GM15510 (cell line): Measurements from ENCODE around the gene IPO8.

Source experiments
- POLR2A ChIP-seq: IDR thresholded peaks from 3 replicates; pipeline ENCODE4 v1.6.1; 2011; ENCODE audit warnings: borderline replicate concordance; ENCODE audit not compliant: insufficient read length; ENCODE audit errors: extremely low read depth

IPO8 gene

DNA sequence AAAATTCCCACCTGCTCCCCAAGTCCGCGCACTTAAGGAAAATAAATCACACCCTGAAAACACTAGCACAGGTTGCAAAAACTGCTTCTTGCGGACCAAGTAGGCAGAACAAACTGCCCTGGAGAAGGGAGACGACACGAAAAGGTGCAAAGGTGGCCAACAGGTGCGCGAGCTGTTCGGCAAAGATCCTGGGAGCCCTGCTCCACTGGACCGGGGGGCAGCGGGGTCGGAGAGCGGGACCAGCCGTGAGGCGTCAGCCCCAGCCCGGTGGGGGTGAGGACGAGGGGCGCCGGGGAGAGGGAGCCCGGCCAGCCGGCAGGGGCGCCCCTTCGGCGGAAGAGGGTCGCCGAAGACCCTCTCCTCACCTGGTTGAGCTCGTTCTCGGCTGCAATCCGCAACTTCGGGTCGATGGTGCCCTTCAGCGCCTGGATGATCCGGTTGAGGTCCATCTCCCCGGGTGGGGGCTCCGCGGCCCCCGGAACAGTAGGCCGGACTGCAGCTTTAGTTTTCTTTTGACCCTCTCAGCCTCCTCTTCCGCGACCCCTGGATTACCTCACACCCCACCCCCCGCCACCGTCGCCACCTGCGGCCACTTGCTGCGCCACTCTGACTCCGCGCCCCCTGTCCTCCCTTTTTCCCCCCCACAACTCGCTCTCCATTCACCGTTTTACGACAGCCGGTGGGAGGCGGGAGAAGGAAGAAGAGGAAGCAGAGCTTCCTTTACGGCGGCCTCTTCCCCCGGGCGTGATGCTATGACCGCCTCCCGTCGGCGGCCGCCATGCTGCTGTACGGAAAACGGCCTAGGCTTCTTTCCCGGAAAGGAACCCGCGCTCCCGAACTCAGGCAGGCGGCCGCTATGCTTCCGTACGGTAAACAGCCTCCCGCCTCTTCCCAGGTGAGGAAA is at the start of gene IPO8:
Gene IPO8 (minus strand): TSS at position 671 of the 904 bp plus-strand sequence. CDS start 222 bp downstream, at position 449.
- peak; percentile 61 for TF ChIP-seq POLR2A

DNA sequence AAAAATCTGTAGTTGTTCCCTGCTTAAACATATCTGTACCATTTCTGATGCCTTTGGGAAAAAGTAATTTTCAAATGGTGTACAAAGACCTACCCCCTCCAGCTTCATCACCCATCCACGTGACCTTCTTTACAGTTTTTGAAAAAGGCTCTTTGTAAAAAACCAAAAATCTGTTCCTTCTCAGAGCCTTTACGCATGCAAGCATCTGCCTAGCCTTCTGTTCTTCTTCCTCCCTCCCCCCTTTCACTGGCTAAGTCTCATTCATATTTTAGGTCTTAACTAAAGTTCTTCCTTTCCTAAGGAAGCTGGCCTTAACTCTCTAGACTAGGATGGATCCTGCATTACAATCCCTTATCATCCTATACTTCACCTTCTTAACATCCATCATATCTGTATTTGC is 48.7 kb upstream of the IPO8 start:
- no peak for TF ChIP-seq POLR2A

DNA sequence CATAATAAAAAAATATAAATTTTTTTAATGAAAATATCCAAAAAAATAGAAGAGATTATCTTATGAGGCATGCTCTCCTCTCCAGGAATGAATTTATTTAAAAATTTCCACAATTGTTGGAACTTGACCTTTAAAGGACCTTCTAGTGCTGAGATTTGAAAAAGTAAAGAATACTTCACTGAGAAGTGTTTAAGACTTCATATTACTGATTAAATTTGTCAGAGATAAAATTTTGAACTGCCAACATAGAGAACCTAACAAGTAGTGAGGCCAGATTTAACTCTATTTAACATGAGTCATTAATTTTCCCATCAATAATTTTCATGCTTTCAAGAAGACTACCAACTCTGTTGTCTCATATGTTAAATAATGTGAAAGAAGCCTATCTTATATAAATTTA is 44.6 kb upstream of the IPO8 start:
- no peak for TF ChIP-seq POLR2A

- no peak for TF ChIP-seq POLR2A
Observed at GRCh38 chr12:30739020-30739419, 43.4 kb upstream of the IPO8 start.

- no peak for TF ChIP-seq POLR2A
Observed at GRCh38 chr12:30732954-30733637, 37.4 kb upstream of the IPO8 start.

DNA sequence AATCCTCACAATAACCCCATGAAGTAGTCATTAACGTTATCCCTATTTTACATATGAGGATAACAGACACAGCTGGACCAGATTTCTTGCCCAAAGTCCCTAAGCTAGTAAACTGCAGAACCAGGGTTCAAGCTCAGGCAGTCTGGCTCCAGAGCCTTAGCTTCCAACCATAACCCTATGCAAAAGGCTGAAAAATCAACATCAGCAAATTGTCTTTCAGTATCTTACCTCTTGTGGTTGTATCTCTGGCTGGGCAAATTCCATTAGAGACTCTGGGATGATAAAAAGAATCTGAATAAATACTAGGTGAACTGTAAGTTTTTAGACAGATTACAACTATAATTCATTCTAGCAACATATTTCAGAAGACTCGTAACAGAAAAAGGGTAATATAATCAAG is 34.3 kb upstream of the IPO8 start:
- TF ChIP-seq POLR2A: no peak

- no peak for TF ChIP-seq POLR2A
Observed at GRCh38 chr12:30729547-30729946, 33.9 kb upstream of the IPO8 start.

GRCh38 chr12:30726647-30727046 is 31.0 kb upstream of the IPO8 start:
- no peak for TF ChIP-seq POLR2A

GRCh38 chr12:30725739-30726138 is 30.1 kb upstream of the IPO8 start:
- no peak for TF ChIP-seq POLR2A

DNA sequence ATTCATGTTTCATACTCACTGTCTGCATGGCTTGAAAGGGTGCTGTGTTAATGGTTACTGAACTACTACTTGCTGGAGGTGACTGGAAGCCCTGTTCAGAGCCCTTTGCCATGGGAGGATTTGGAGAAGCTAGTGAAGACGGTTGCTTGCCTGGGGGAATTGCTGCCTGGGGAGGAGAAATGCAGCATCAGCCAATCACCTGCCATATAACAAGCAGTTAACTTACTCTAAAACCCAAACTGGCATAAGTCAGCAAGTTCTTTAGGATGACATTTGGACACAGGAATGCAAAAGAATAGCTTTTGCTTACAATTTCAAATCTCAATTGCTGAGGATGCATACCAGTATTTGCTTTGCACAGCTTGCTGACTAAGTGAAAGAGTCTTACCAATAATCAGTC is 23.4 kb upstream of the IPO8 start:
- TF ChIP-seq POLR2A: no peak

DNA sequence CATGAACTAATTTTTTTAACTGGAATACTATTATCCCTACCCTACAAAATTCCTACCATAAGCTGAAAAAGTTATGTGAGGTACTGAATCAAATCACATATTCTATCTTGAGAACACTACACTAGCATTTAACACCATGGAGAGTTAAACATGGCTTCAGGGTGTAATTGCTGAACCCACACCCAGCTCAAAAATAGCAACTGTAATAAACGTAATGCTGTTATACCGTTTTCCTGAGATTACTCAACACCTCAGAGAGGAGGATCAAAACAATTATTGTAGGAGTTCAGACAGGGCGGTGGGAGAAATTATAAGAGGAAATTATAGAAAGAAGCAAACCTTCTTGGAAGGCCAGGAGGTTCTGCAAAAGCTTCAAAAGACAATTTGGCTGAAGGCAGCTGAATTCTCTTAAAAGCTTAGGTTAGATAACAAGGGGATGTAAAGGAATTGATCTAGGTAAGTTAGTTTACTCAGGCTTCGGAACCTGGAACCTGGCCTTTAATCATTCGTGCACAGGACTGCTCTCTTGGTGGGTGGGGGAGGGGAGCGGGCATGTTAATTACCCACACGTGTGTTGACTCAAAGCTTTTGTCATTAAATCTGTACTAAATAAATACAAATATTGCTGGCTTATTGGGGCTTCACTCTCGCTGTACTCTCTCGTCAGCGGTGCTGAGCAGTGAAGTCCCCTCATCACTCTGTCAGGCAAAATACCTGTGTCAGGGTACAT is 12.1 kb upstream of the IPO8 start:
- no peak for TF ChIP-seq POLR2A

- no peak for TF ChIP-seq POLR2A
Observed at GRCh38 chr12:30706476-30706875, 10.8 kb upstream of the IPO8 start.

GRCh38 chr12:30701056-30701455 is 5.4 kb upstream of the IPO8 start:
- no peak for TF ChIP-seq POLR2A

GRCh38 chr12:30700216-30700900 is 4.7 kb upstream of the IPO8 start:
- TF ChIP-seq POLR2A: no peak

- no peak for TF ChIP-seq POLR2A
Observed at GRCh38 chr12:30698346-30698745, 2.7 kb upstream of the IPO8 start.
